Keratinocyte (primary cell): ENCODE results near the gene PEX10. TPM values are rescaled to one million over a fixed set of nuclear protein-coding genes. Genes with fewer than 3 reads are reported as not detected.

Experiments used
- DNase-seq: peaks from one replicate; pipeline ENCODE4 v3.0.0-alpha.2; 2011; ENCODE audit warnings: low read depth, missing footprints, low spot score
- FAIRE-seq: peaks from 2 replicates; lab custom pipeline; 2011; peaks lifted over from hg19 to GRCh38; lab: Jason Lieb, UNC
- H2AFZ ChIP-seq: 2 replicates; pipeline ENCODE4 v1.6.0; 2012; ENCODE audit warnings: low read length, control low read depth, inconsistent platforms; ENCODE audit not compliant: control insufficient read depth
- H3K27ac ChIP-seq: 2 replicates; pipeline ENCODE4 v1.5.1; 2011; ENCODE audit warnings: low read length; ENCODE audit not compliant: control insufficient read depth, insufficient read depth
- H3K27me3 ChIP-seq: 3 replicates; pipeline ENCODE4 v1.6.0; 2011; ENCODE audit warnings: low read length; ENCODE audit not compliant: control insufficient read depth, insufficient read depth; ENCODE audit errors: extremely low read depth
- H3K36me3 ChIP-seq, 2 experiments: 2 replicates in 1 of 2; 3 replicates in 1 of 2; pipeline ENCODE4 v1.5.1; 2011; ENCODE audit warnings: low read length in 2 of 2, mild to moderate bottlenecking in 1 of 2; ENCODE audit not compliant: control insufficient read depth in 2 of 2, insufficient read depth in 2 of 2; ENCODE audit errors: extremely low read depth in 1 of 2
- H3K4me1 ChIP-seq: 3 replicates; pipeline ENCODE4 v1.5.1; 2011; ENCODE audit warnings: low read length; ENCODE audit not compliant: control insufficient read depth, insufficient read depth; ENCODE audit errors: extremely low read depth
- H3K4me2 ChIP-seq: 3 replicates; pipeline ENCODE4 v1.6.0; 2011; ENCODE audit warnings: low read depth, low read length; ENCODE audit not compliant: control insufficient read depth, insufficient read depth; ENCODE audit errors: extremely low read depth
- H3K4me3 ChIP-seq, 3 experiments: fragments of 200-600 bp in 1 of 3; sonication (generic) in 1 of 3; 2 replicates in 2 of 3; 3 replicates in 1 of 3; pipeline ENCODE4 v1.5.1; 2011 to 2016; ENCODE audit warnings: low read length in 3 of 3, mild to moderate bottlenecking in 3 of 3, control low read depth in 2 of 3, inconsistent platforms in 1 of 3, low read depth in 1 of 3, mixed read lengths in 1 of 3, mixed run types in 1 of 3, moderate library complexity in 1 of 3; ENCODE audit not compliant: control insufficient read depth in 2 of 3, insufficient read depth in 2 of 3; ENCODE audit errors: extremely low read depth in 1 of 3
- H3K79me2 ChIP-seq: 2 replicates; pipeline ENCODE4 v1.6.0; 2012; ENCODE audit warnings: low read length; ENCODE audit not compliant: control insufficient read depth, insufficient read depth
- H3K9ac ChIP-seq: 3 replicates; pipeline ENCODE4 v1.6.0; 2011; ENCODE audit warnings: low read length; ENCODE audit not compliant: control insufficient read depth, insufficient read depth; ENCODE audit errors: extremely low read depth
- H3K9me1 ChIP-seq: 3 replicates; pipeline ENCODE4 v1.6.0; 2011; ENCODE audit warnings: low read length; ENCODE audit not compliant: control insufficient read depth, insufficient read depth; ENCODE audit errors: extremely low read depth
- H3K9me3 ChIP-seq: 2 replicates; pipeline ENCODE4 v1.5.1; 2012; ENCODE audit warnings: low read depth, low read length; ENCODE audit not compliant: control insufficient read depth
- H4K20me1 ChIP-seq: 3 replicates; pipeline ENCODE4 v1.6.0; 2011; ENCODE audit warnings: low read length; ENCODE audit not compliant: control insufficient read depth, insufficient read depth; ENCODE audit errors: extremely low read depth
- EZH2 ChIP-seq: IDR thresholded peaks from one replicate; pipeline ENCODE4 v1.6.1; 2012; ENCODE audit warnings: inconsistent platforms, mild to moderate bottlenecking, low read length, moderate library complexity
- dilution Hi-C: fragments of 300-500 bp; cut with MboI; formaldehyde crosslinking; loops from one replicate; pipeline ENCODE4 v1.7.0; 2020; ENCODE audit warnings: low sequenced_read_pairs; ENCODE audit not compliant: extremely low pct_ligation_motif_present
- polyA plus RNA-seq, 5 experiments: library from polyadenylated mRNA; depleted of rRNA in 3 of 5; stranded (reverse) in 3 of 5; stranded (forward) in 1 of 5; unstranded in 1 of 5; fragments of >200 nt; gene quantifications; 1 replicate in 1 of 5; 2 replicates in 3 of 5; 3 replicates in 1 of 5; pipeline versions ENCODE4 v1.2.1 to v1.2.3, GENCODE V29; 2011 to 2012; ENCODE audit warnings: missing spikeins in 2 of 5, low read depth in 1 of 5, low replicate concordance in 1 of 5
- TF ChIP-seq, protein P1 (sequence below), 3 experiments: IDR thresholded peaks in 1 of 3; conservative IDR thresholded peaks in 1 of 3; optimal IDR thresholded peaks in 1 of 3; 2 replicates in 2 of 3; 3 replicates in 1 of 3; pipeline versions ENCODE3 to v1.5.1; 2011; ENCODE audit warnings: low read length in 3 of 3, mild to moderate bottlenecking in 3 of 3, moderate library complexity in 2 of 3, control low read depth in 1 of 3, inconsistent platforms in 1 of 3; ENCODE audit not compliant: insufficient read depth in 2 of 3; ENCODE audit errors: extremely low read depth in 1 of 3

Gene PEX10
- polyA plus RNA-seq, 1 donor (not counting 4 experiments of a cell fraction or from before 2014, with no cell fraction given), result 13.8 TPM

DNA sequence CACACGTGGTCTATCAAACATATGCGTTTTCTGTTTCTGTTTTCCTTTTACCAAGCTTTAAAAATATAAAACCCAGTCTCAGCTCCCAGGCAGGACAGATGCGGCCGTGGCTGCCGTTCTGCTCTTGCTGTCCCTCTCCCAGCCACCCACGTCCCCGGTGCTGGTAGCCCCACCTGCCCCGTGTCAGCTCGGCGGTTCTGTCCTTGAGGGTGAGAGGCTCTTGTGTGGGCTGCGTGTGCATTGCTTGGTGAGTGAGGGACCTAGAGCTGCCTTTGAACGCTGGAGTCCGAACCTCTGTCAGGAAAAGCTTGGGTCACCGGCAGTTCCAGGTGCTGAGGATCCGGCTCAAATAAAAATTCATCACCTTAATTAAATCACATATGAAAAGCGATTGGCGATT lies 16.3 kb downstream of the PEX10 start:
- H3K9me3 ChIP-seq, result no peaks in the 10 kb centered on the region
- no peak overlapping the region for H3K27ac ChIP-seq
- no peak for TF ChIP-seq EZH2
- TF ChIP-seq, protein P1, sequence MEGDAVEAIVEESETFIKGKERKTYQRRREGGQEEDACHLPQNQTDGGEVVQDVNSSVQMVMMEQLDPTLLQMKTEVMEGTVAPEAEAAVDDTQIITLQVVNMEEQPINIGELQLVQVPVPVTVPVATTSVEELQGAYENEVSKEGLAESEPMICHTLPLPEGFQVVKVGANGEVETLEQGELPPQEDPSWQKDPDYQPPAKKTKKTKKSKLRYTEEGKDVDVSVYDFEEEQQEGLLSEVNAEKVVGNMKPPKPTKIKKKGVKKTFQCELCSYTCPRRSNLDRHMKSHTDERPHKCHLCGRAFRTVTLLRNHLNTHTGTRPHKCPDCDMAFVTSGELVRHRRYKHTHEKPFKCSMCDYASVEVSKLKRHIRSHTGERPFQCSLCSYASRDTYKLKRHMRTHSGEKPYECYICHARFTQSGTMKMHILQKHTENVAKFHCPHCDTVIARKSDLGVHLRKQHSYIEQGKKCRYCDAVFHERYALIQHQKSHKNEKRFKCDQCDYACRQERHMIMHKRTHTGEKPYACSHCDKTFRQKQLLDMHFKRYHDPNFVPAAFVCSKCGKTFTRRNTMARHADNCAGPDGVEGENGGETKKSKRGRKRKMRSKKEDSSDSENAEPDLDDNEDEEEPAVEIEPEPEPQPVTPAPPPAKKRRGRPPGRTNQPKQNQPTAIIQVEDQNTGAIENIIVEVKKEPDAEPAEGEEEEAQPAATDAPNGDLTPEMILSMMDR (optimal IDR thresholded peaks at IDR 0.05 in 1 of 3, IDR thresholded peaks at IDR 0.05 in 1 of 3, conservative IDR thresholded peaks at IDR 0.05 in 1 of 3; ENCODE audit: extremely low read depth in 1 of 3, insufficient read depth in 2 of 3, low read length in 3 of 3), result no peak
- peaks cover 3% of the 10 kb centered on the region for H4K20me1 ChIP-seq
- H2AFZ ChIP-seq, result no peak overlapping the region
- no peak overlapping the region for H3K9ac ChIP-seq
- H3K27me3 ChIP-seq, result no peaks in the 10 kb centered on the region
- H3K4me1 ChIP-seq, result peaks cover 11% of the 10 kb centered on the region
- no peak overlapping the region for H3K4me3 ChIP-seq
- dilution Hi-C loops, result no loop called here
- no peaks in the 10 kb centered on the region for H3K9me1 ChIP-seq
- no peak for FAIRE-seq
- peaks cover 31 to 72% of the 10 kb centered on the region in 2 experiments for H3K36me3 ChIP-seq
- no peak for DNase-seq
- no peak overlapping the region for H3K4me2 ChIP-seq
- H3K79me2 ChIP-seq, result peaks cover 75% of the 10 kb centered on the region

DNA sequence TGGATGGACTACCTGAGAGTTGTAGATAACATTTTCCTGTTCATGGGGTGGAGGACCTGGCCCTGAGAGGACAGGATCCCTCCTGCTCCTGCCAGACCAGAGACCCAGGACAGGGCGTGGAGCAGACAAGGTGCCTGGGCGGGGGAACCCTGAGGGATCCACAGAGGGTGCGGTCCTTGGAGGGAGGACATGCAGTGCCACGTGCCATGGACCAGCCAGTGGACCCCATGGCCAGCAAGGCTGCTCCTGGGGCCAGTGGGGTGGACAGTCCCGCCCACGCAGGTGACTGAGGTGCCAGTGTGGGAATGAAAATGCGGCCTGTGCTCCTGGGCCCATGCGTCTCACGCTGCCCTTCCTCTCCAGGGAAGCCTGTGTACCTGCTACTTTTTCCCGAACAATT lies 17.1 kb downstream of the PEX10 start:
- Histone ChIP-seq H3K4me3 (no peak overlapping the region), H3K9ac (no peak overlapping the region), H3K36me3 (peaks cover 24 to 65% of the 10 kb centered on the region in 2 experiments), H3K27me3 (no peaks in the 10 kb centered on the region), H2AFZ (no peak overlapping the region), H3K9me1 (no peaks in the 10 kb centered on the region), H4K20me1 (peaks cover 3% of the 10 kb centered on the region), H3K9me3 (no peaks in the 10 kb centered on the region), H3K4me2 (no peak overlapping the region), H3K4me1 (peaks cover 15% of the 10 kb centered on the region), H3K79me2 (peaks cover 71% of the 10 kb centered on the region), H3K27ac (no peak overlapping the region)
- no peak for FAIRE-seq
- DNase-seq, result no peak
- dilution Hi-C loops, result no loop called here
- TF ChIP-seq EZH2, result no peak

DNA sequence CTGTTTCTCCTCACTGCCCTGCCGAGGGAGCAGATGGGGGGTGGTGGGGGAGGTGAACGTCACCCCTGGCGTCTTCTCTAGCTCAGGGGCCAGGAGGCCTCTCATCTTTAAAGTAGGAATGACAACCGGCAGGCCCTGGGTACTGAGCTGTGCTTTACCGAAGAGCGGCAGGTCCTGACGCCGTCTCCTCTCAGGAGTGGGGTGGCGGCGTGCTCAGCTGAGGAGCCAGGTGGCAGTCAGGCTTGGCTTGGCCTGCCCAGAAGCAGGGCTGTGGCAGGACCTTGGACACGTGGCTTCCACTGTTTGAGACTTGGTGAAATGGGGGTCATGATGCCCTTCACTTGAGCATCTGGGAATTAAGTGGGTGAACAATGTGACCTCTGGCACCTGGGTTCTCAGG lies 17.6 kb downstream of the PEX10 start:
- dilution Hi-C loops, result no loop called here
- no peak for DNase-seq
- H3K27me3 ChIP-seq, result no peaks in the 10 kb centered on the region
- H3K27ac ChIP-seq, result no peak overlapping the region
- TF ChIP-seq, protein P1 (optimal IDR thresholded peaks at IDR 0.05 in 1 of 3, IDR thresholded peaks at IDR 0.05 in 1 of 3, conservative IDR thresholded peaks at IDR 0.05 in 1 of 3; ENCODE audit: extremely low read depth in 1 of 3, insufficient read depth in 2 of 3, low read length in 3 of 3), result no peak
- no peak for TF ChIP-seq EZH2
- H3K4me3 ChIP-seq, result no peak overlapping the region
- peaks cover 4% of the 10 kb centered on the region for H3K9me1 ChIP-seq
- peaks cover 3% of the 10 kb centered on the region for H4K20me1 ChIP-seq
- peaks cover 21 to 62% of the 10 kb centered on the region in 2 experiments for H3K36me3 ChIP-seq
- H3K79me2 ChIP-seq, result peaks cover 71% of the 10 kb centered on the region
- no peaks in the 10 kb centered on the region for H3K9me3 ChIP-seq
- H3K4me2 ChIP-seq, result no peak overlapping the region
- no peak overlapping the region for H2AFZ ChIP-seq
- H3K4me1 ChIP-seq, result peaks cover 20% of the 10 kb centered on the region
- H3K9ac ChIP-seq, result no peak overlapping the region
- no peak for FAIRE-seq
